WTC11 (cell line): ENCODE results near the gene MBOAT2. TPM values are rescaled to one million over a fixed set of nuclear protein-coding genes. Genes with fewer than 3 reads are reported as not detected.

Experiments used
- ATAC-seq: fragments of 200-7000 bp; cut with Tn5 transposase; 2 replicates; pipeline ENCODE4 v1.10.0; 2021; ENCODE audit warnings: mild to moderate bottlenecking, moderate library complexity
- CTCF ChIA-PET: fragments of 300-600 bp; sonication (Branson Sonifier 250); formaldehyde crosslinking; loops from one replicate; lab custom pipeline; 2021; ENCODE audit warnings: antibody characterized with exemption; lab: Charles Lee
- POLR2A ChIA-PET: fragments of 350-600 bp; sonication (Branson Sonifier 250); formaldehyde crosslinking; loops from one replicate; lab custom pipeline; 2021; ENCODE audit warnings: antibody characterized with exemption; lab: Charles Lee
- DNase-seq: peaks from one replicate; pipeline ENCODE4 v3.0.0; 2021; ENCODE audit warnings: low spot score
- H3K27ac Mint-ChIP-seq: 2 replicates; pipeline ENCODE4 v1.8.0; 2021; ENCODE audit warnings: mixed read lengths
- H3K27me3 Mint-ChIP-seq: 2 replicates; pipeline ENCODE4 v1.8.0; 2021; ENCODE audit warnings: low read depth, mild to moderate bottlenecking, moderate library complexity, mixed read lengths
- H3K36me3 Mint-ChIP-seq: 2 replicates; pipeline ENCODE4 v1.8.0; 2021; ENCODE audit warnings: mixed read lengths
- H3K4me1 Mint-ChIP-seq: 2 replicates; pipeline ENCODE4 v1.8.0; 2022; ENCODE audit warnings: mixed read lengths
- H3K4me3 Mint-ChIP-seq: 2 replicates; pipeline ENCODE4 v1.8.0; 2021; ENCODE audit warnings: mild to moderate bottlenecking, moderate library complexity, mixed read lengths
- H3K9me3 Mint-ChIP-seq: 2 replicates; pipeline ENCODE4 v1.8.0; 2021; ENCODE audit warnings: mixed read lengths
- ELF4 ChIP-seq: sonication (generic); formaldehyde crosslinking; IDR thresholded peaks from 2 replicates; pipeline ENCODE4 v1.8.1; 2022; ENCODE audit warnings: low read depth, mild to moderate bottlenecking, moderate library complexity, missing genetic modification reagents
- HMGA2 ChIP-seq: fragments of 250-450 bp; sonication (Bioruptor Pico); IDR thresholded peaks from 2 replicates; pipeline ENCODE4 v1.4.0; 2021; ENCODE audit warnings: mild to moderate bottlenecking, moderate library complexity
- NFATC4 ChIP-seq: fragments of 250-450 bp; sonication (Bioruptor Pico); IDR thresholded peaks from 2 replicates; pipeline ENCODE4 v1.9.0; 2021; ENCODE audit warnings: mild to moderate bottlenecking
- TP53 ChIP-seq: sonication (generic); formaldehyde crosslinking; IDR thresholded peaks from 2 replicates; pipeline ENCODE4 v1.8.1; 2023; ENCODE audit warnings: mild to moderate bottlenecking, missing genetic modification reagents
- ZBTB21 ChIP-seq: sonication (generic); formaldehyde crosslinking; IDR thresholded peaks from 2 replicates; pipeline ENCODE4 v1.8.1; 2023; ENCODE audit warnings: mild to moderate bottlenecking, missing genetic modification reagents, borderline replicate concordance
- ZNF263 ChIP-seq: sonication (generic); formaldehyde crosslinking; IDR thresholded peaks from 2 replicates; pipeline ENCODE4 v1.8.1; 2022; ENCODE audit warnings: low read depth, mild to moderate bottlenecking, moderate library complexity, missing genetic modification reagents
- total RNA-seq: library from RNA; stranded (reverse); gene quantifications from 3 replicates; pipeline ENCODE4 v1.2.3, GENCODE V29; 2021
- TF ChIP-seq, protein P1 (sequence below): sonication (generic); formaldehyde crosslinking; IDR thresholded peaks from 2 replicates; pipeline ENCODE4 v1.8.0; 2023; ENCODE audit warnings: missing genetic modification reagents
- TF ChIP-seq, protein P2 (sequence below): fragments of 250-450 bp; sonication (Bioruptor Pico); IDR thresholded peaks from 2 replicates; pipeline ENCODE4 v1.9.0; 2021; ENCODE audit warnings: mild to moderate bottlenecking, borderline replicate concordance
- TF ChIP-seq, protein P3 (sequence below): sonication (generic); formaldehyde crosslinking; IDR thresholded peaks from 2 replicates; pipeline ENCODE4 v1.8.1; 2022; ENCODE audit warnings: low read depth, missing genetic modification reagents, borderline replicate concordance
- TF ChIP-seq, protein P4 (sequence below): sonication (generic); formaldehyde crosslinking; IDR thresholded peaks from 2 replicates; pipeline ENCODE4 v1.8.1; 2022; ENCODE audit warnings: mild to moderate bottlenecking, missing genetic modification reagents, moderate library complexity, borderline replicate concordance
- TF ChIP-seq, protein P5 (sequence below): sonication (generic); formaldehyde crosslinking; IDR thresholded peaks from 2 replicates; pipeline ENCODE4 v1.8.0; 2022; ENCODE audit warnings: mild to moderate bottlenecking, missing genetic modification reagents
- TF ChIP-seq, protein P6 (sequence below): sonication (generic); formaldehyde crosslinking; IDR thresholded peaks from 2 replicates; pipeline ENCODE4 v1.8.1; 2022; ENCODE audit warnings: low read depth, mild to moderate bottlenecking, moderate library complexity, missing genetic modification reagents, borderline replicate concordance
- TF ChIP-seq, protein P7 (sequence below): fragments of 250-450 bp; sonication (Bioruptor Pico); IDR thresholded peaks from 2 replicates; pipeline ENCODE4 v1.8.0; 2021; ENCODE audit warnings: mild to moderate bottlenecking
- TF ChIP-seq, protein P8 (sequence below): sonication (generic); formaldehyde crosslinking; IDR thresholded peaks from 2 replicates; pipeline ENCODE4 v1.8.1; 2023; ENCODE audit warnings: mild to moderate bottlenecking, missing genetic modification reagents, borderline replicate concordance
- TF ChIP-seq, protein P9 (sequence below): sonication (generic); formaldehyde crosslinking; IDR thresholded peaks from 2 replicates; pipeline ENCODE4 v1.8.0; 2022; ENCODE audit warnings: mild to moderate bottlenecking, missing genetic modification reagents

The MBOAT2 gene
- total RNA-seq, 1 experiment from 2014 or later = 24.7 TPM

DNA sequence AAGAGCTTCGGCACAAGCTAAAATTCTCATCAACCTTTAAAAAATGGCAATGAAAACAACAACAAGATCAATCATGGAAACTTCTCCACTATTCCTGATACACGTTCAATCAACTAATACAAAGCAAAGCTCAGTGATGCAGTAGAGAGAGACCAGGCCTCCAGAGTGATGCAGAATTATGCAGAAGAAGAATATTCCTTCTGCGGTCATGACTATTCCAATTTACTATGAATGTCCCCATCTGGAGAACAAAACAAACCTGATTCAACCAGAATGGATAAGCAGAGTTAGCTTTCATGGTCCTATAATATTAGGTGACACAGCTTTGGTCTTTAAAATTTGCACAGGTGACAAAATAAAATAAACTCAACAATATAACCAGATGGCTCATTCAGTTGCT is 12.5 kb upstream of the MBOAT2 start:
- ATAC-seq = no peak
- DNase-seq = no peak
- H3K9me3 Mint-ChIP-seq = no peaks in the 10 kb centered on the region
- H3K27ac Mint-ChIP-seq = no peak overlapping the region
- no peaks in the 10 kb centered on the region for H3K27me3 Mint-ChIP-seq
- no peak overlapping the region for H3K4me3 Mint-ChIP-seq
- H3K36me3 Mint-ChIP-seq = no peaks in the 10 kb centered on the region
- ChIA-PET POLR2A (interaction anchor here (0.5 kb wide), 1 partner anchor 1738 kb away, joined by 3 read pairs; no protein-coding TSS in a partner anchor), CTCF (interaction anchor here (0.9 kb wide), 1 partner anchor 134 kb away, joined by 3 read pairs; no protein-coding TSS in a partner anchor)
- no peaks in the 10 kb centered on the region for H3K4me1 Mint-ChIP-seq
- TF ChIP-seq, protein P1, sequence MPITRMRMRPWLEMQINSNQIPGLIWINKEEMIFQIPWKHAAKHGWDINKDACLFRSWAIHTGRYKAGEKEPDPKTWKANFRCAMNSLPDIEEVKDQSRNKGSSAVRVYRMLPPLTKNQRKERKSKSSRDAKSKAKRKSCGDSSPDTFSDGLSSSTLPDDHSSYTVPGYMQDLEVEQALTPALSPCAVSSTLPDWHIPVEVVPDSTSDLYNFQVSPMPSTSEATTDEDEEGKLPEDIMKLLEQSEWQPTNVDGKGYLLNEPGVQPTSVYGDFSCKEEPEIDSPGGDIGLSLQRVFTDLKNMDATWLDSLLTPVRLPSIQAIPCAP (CRISPR knock-in tag) = no peak
- TF ChIP-seq, protein P2, sequence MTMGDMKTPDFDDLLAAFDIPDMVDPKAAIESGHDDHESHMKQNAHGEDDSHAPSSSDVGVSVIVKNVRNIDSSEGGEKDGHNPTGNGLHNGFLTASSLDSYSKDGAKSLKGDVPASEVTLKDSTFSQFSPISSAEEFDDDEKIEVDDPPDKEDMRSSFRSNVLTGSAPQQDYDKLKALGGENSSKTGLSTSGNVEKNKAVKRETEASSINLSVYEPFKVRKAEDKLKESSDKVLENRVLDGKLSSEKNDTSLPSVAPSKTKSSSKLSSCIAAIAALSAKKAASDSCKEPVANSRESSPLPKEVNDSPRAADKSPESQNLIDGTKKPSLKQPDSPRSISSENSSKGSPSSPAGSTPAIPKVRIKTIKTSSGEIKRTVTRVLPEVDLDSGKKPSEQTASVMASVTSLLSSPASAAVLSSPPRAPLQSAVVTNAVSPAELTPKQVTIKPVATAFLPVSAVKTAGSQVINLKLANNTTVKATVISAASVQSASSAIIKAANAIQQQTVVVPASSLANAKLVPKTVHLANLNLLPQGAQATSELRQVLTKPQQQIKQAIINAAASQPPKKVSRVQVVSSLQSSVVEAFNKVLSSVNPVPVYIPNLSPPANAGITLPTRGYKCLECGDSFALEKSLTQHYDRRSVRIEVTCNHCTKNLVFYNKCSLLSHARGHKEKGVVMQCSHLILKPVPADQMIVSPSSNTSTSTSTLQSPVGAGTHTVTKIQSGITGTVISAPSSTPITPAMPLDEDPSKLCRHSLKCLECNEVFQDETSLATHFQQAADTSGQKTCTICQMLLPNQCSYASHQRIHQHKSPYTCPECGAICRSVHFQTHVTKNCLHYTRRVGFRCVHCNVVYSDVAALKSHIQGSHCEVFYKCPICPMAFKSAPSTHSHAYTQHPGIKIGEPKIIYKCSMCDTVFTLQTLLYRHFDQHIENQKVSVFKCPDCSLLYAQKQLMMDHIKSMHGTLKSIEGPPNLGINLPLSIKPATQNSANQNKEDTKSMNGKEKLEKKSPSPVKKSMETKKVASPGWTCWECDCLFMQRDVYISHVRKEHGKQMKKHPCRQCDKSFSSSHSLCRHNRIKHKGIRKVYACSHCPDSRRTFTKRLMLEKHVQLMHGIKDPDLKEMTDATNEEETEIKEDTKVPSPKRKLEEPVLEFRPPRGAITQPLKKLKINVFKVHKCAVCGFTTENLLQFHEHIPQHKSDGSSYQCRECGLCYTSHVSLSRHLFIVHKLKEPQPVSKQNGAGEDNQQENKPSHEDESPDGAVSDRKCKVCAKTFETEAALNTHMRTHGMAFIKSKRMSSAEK (CRISPR knock-in tag) = no peak
- TF ChIP-seq ZNF263 (CRISPR knock-in tag) (no peak), ZBTB21 (CRISPR knock-in tag) (no peak), TP53 (CRISPR knock-in tag) (no peak), ELF4 (CRISPR knock-in tag) (no peak), NFATC4 (CRISPR knock-in tag) (no peak), HMGA2 (CRISPR knock-in tag) (no peak)
- TF ChIP-seq, protein P3, sequence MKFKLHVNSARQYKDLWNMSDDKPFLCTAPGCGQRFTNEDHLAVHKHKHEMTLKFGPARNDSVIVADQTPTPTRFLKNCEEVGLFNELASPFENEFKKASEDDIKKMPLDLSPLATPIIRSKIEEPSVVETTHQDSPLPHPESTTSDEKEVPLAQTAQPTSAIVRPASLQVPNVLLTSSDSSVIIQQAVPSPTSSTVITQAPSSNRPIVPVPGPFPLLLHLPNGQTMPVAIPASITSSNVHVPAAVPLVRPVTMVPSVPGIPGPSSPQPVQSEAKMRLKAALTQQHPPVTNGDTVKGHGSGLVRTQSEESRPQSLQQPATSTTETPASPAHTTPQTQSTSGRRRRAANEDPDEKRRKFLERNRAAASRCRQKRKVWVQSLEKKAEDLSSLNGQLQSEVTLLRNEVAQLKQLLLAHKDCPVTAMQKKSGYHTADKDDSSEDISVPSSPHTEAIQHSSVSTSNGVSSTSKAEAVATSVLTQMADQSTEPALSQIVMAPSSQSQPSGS (CRISPR knock-in tag) = no peak
- TF ChIP-seq, protein P4, sequence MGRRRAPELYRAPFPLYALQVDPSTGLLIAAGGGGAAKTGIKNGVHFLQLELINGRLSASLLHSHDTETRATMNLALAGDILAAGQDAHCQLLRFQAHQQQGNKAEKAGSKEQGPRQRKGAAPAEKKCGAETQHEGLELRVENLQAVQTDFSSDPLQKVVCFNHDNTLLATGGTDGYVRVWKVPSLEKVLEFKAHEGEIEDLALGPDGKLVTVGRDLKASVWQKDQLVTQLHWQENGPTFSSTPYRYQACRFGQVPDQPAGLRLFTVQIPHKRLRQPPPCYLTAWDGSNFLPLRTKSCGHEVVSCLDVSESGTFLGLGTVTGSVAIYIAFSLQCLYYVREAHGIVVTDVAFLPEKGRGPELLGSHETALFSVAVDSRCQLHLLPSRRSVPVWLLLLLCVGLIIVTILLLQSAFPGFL = no peak
- TF ChIP-seq, protein P5, sequence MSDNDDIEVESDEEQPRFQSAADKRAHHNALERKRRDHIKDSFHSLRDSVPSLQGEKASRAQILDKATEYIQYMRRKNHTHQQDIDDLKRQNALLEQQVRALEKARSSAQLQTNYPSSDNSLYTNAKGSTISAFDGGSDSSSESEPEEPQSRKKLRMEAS (CRISPR knock-in tag) = no peak
- TF ChIP-seq, protein P6, sequence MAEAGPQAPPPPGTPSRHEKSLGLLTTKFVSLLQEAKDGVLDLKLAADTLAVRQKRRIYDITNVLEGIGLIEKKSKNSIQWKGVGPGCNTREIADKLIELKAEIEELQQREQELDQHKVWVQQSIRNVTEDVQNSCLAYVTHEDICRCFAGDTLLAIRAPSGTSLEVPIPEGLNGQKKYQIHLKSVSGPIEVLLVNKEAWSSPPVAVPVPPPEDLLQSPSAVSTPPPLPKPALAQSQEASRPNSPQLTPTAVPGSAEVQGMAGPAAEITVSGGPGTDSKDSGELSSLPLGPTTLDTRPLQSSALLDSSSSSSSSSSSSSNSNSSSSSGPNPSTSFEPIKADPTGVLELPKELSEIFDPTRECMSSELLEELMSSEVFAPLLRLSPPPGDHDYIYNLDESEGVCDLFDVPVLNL = no peak
- TF ChIP-seq, protein P7, sequence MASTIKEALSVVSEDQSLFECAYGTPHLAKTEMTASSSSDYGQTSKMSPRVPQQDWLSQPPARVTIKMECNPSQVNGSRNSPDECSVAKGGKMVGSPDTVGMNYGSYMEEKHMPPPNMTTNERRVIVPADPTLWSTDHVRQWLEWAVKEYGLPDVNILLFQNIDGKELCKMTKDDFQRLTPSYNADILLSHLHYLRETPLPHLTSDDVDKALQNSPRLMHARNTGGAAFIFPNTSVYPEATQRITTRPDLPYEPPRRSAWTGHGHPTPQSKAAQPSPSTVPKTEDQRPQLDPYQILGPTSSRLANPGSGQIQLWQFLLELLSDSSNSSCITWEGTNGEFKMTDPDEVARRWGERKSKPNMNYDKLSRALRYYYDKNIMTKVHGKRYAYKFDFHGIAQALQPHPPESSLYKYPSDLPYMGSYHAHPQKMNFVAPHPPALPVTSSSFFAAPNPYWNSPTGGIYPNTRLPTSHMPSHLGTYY (CRISPR knock-in tag) = no peak
- TF ChIP-seq, protein P8, sequence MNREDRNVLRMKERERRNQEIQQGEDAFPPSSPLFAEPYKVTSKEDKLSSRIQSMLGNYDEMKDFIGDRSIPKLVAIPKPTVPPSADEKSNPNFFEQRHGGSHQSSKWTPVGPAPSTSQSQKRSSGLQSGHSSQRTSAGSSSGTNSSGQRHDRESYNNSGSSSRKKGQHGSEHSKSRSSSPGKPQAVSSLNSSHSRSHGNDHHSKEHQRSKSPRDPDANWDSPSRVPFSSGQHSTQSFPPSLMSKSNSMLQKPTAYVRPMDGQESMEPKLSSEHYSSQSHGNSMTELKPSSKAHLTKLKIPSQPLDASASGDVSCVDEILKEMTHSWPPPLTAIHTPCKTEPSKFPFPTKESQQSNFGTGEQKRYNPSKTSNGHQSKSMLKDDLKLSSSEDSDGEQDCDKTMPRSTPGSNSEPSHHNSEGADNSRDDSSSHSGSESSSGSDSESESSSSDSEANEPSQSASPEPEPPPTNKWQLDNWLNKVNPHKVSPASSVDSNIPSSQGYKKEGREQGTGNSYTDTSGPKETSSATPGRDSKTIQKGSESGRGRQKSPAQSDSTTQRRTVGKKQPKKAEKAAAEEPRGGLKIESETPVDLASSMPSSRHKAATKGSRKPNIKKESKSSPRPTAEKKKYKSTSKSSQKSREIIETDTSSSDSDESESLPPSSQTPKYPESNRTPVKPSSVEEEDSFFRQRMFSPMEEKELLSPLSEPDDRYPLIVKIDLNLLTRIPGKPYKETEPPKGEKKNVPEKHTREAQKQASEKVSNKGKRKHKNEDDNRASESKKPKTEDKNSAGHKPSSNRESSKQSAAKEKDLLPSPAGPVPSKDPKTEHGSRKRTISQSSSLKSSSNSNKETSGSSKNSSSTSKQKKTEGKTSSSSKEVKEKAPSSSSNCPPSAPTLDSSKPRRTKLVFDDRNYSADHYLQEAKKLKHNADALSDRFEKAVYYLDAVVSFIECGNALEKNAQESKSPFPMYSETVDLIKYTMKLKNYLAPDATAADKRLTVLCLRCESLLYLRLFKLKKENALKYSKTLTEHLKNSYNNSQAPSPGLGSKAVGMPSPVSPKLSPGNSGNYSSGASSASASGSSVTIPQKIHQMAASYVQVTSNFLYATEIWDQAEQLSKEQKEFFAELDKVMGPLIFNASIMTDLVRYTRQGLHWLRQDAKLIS (CRISPR knock-in tag) = no peak
- TF ChIP-seq, protein P9, sequence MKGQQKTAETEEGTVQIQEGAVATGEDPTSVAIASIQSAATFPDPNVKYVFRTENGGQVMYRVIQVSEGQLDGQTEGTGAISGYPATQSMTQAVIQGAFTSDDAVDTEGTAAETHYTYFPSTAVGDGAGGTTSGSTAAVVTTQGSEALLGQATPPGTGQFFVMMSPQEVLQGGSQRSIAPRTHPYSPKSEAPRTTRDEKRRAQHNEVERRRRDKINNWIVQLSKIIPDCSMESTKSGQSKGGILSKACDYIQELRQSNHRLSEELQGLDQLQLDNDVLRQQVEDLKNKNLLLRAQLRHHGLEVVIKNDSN = no peak
